GM18502 (cell line): ENCODE data around the gene RASA2.

Experiments used
- ATAC-seq: cut with Tn5 transposase; IDR thresholded peaks from one replicate; pipeline ENCODE4 v1.9.1; 2021; ENCODE audit warnings: mild to moderate bottlenecking; ENCODE audit not compliant: unreplicated experiment, poor library complexity

RASA2 gene

DNA sequence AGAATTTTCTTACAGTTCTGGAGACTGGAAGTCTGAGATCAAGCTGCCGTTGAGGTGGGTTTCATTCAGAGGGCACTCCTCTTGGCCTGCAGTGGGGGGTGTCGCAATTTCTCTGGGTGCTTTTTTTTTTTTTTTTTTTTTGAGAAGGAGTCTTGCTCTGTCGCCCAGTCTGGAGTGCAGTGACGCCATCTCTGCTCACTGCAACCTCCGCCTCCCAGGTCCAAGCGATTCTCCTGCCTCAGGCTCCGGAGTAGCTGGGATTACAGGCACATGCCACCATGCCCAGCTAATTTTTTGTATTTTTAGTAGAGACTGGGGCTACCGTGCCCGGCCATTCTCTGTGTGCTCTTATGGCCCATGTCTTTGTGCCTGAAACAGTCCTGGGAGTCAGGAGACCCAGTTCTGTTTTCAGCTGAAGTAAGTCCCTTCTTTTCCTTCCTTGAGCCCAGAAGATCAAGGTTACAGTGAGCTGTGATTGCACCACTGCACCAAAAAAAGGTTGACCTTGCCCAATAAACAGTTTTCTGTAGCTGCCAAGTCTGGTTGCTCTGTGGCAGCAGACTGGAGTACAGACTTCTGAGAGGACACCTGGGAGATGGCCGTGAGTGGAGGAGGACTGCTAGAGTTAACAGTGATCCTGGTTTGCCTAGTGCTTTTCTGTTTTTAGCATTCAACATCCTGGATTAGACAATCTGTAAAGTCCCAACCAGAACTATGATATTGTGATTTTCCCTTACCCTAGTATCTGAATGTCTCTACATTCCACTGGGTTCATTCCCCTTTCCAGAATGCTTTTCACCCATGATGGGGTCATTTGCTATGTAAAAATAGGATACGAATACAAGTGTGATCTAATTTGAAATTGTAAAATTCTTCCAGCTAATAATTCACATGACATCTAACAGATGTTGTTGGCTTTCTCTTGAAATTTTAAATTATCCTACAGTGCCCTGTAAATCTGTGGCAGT, 174.7 kb downstream of the RASA2 start:
- ATAC-seq: no peak

DNA sequence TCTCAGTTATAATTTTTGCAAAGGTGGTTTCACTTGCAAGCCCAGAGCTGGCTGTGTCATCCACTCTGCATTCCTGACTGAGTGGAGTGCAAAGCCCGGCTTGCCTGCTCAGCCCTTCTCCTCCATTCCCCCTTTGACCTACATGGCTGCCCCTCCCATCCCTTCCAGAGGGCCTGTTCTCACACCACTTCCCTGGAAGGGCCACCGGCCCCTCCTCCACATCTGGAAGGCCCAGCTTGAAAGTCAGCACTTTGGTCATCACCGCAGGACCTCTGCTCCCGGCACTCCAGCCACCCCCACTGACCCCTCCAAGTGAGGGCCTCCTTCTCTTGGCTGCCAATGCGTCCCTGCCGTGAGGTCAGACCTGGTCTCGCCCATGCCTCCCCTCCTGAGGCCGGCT, 177.2 kb downstream of the RASA2 start:
- no peak for ATAC-seq
